D721Med (cell line): Measurements from ENCODE around the gene PRSS1.
"Not testable (repeated sequence)": the region's sequence is repeated elsewhere in the genome, so short reads cannot be mapped to it uniquely, and the experiment has no call there.

Source experiments
- DNase-seq: peaks from one replicate; pipeline ENCODE4 v3.0.0; 2011; ENCODE audit warnings: low spot score; ENCODE audit not compliant: insufficient read length
- FAIRE-seq: peaks from 2 replicates; lab custom pipeline; 2011; peaks lifted over from hg19 to GRCh38; lab: Jason Lieb, UNC
- TF ChIP-seq, protein P1 (sequence below): IDR thresholded peaks from 2 replicates; pipeline ENCODE4 v1.5.1; 2012; ENCODE audit warnings: mild to moderate bottlenecking, control low read depth; ENCODE audit not compliant: insufficient read depth; ENCODE audit errors: missing control alignments

Gene PRSS1

GRCh38 chr7:142771353-142771723 lies 22.1 kb downstream of the PRSS1 start:
- DNase-seq = no peak
- TF ChIP-seq, protein P1, sequence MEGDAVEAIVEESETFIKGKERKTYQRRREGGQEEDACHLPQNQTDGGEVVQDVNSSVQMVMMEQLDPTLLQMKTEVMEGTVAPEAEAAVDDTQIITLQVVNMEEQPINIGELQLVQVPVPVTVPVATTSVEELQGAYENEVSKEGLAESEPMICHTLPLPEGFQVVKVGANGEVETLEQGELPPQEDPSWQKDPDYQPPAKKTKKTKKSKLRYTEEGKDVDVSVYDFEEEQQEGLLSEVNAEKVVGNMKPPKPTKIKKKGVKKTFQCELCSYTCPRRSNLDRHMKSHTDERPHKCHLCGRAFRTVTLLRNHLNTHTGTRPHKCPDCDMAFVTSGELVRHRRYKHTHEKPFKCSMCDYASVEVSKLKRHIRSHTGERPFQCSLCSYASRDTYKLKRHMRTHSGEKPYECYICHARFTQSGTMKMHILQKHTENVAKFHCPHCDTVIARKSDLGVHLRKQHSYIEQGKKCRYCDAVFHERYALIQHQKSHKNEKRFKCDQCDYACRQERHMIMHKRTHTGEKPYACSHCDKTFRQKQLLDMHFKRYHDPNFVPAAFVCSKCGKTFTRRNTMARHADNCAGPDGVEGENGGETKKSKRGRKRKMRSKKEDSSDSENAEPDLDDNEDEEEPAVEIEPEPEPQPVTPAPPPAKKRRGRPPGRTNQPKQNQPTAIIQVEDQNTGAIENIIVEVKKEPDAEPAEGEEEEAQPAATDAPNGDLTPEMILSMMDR = no peak
- FAIRE-seq = no peak

GRCh38 chr7:142772051-142772450 lies 22.8 kb downstream of the PRSS1 start:
- DNase-seq = no peak
- TF ChIP-seq, protein P1 = no peak
- FAIRE-seq = no peak

- TF ChIP-seq, protein P1 = no peak
- FAIRE-seq = no peak
Measured at GRCh38 chr7:142772673-142773072, 23.4 kb downstream of the PRSS1 start.

GRCh38 chr7:142773230-142773629 lies 24.0 kb downstream of the PRSS1 start:
- FAIRE-seq = no peak
- TF ChIP-seq, protein P1 = no peak
- DNase-seq = no peak

More at GRCh38 chr7:142772673-142773072, 23.4 kb downstream of the PRSS1 start:
- DNase-seq = no peak

GRCh38 chr7:142773937-142774744 lies 24.9 kb downstream of the PRSS1 start:
- FAIRE-seq (no peak), DNase-seq (no peak)
- TF ChIP-seq, protein P1 = no peak

GRCh38 chr7:142774826-142775225 lies 25.6 kb downstream of the PRSS1 start:
- DNase-seq (no peak), FAIRE-seq (no peak)
- TF ChIP-seq, protein P1 = no peak

GRCh38 chr7:142775351-142776115 lies 26.3 kb downstream of the PRSS1 start:
- DNase-seq, FAIRE-seq: not testable (repeated sequence)
